ENCODE data around the gene CNOT9. TPM values are rescaled to one million over a fixed set of nuclear protein-coding genes. Genes with fewer than 3 reads are reported as not detected.

The CNOT9 gene
- total RNA-seq, 2 donors from 2014 or later = 12.9 to 17.6 TPM

DNA sequence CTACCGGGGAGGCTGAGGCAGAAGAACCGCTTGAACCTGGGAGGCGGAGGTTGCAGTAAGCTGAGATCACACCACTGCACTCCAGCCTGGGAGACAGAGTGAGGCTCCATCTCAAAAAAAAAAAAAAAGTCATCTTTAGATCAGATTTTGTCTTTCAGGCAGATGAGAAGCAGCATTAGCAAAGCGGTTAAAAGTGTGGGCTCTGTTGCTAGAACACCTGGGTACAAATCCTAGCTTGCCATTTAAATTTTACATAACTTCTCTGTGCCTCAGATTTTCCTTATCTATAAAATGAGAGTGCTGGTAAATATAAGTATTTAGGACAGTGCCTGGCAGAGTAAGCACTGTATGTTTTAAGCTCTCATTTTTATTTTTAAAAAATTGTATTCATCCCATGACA lies 8.2 kb downstream of the CNOT9 start:
- intact Hi-C loops (cut with DNase I) = no loop called here
- 94 to 96% methylated on average over 4 of the region's 4 CpGs for WGBS, 2 donors
- TF ChIP-seq, protein P1, sequence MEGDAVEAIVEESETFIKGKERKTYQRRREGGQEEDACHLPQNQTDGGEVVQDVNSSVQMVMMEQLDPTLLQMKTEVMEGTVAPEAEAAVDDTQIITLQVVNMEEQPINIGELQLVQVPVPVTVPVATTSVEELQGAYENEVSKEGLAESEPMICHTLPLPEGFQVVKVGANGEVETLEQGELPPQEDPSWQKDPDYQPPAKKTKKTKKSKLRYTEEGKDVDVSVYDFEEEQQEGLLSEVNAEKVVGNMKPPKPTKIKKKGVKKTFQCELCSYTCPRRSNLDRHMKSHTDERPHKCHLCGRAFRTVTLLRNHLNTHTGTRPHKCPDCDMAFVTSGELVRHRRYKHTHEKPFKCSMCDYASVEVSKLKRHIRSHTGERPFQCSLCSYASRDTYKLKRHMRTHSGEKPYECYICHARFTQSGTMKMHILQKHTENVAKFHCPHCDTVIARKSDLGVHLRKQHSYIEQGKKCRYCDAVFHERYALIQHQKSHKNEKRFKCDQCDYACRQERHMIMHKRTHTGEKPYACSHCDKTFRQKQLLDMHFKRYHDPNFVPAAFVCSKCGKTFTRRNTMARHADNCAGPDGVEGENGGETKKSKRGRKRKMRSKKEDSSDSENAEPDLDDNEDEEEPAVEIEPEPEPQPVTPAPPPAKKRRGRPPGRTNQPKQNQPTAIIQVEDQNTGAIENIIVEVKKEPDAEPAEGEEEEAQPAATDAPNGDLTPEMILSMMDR (IDR thresholded peaks at IDR 0.05) = no peak
- no peak for TF ChIP-seq POLR2A (IDR thresholded peaks at IDR 0.05)
- Histone ChIP-seq H3K27ac (no peak overlapping the region), H3K36me3 (replicated peaks in 1 of 2; ENCODE audit: insufficient read depth in 1 of 2, low read depth in 2 of 2) (peaks cover 0 to 6% of the 10 kb centered on the region in 2 donors), H3K27me3 (no peaks in the 10 kb centered on the region), H3K4me3 (no peak overlapping the region), H3K4me1 (peaks cover 6% of the 10 kb centered on the region), H3K9me3 (no peaks in the 10 kb centered on the region)
- ATAC-seq (no peak), DNase-seq (no peak)

DNA sequence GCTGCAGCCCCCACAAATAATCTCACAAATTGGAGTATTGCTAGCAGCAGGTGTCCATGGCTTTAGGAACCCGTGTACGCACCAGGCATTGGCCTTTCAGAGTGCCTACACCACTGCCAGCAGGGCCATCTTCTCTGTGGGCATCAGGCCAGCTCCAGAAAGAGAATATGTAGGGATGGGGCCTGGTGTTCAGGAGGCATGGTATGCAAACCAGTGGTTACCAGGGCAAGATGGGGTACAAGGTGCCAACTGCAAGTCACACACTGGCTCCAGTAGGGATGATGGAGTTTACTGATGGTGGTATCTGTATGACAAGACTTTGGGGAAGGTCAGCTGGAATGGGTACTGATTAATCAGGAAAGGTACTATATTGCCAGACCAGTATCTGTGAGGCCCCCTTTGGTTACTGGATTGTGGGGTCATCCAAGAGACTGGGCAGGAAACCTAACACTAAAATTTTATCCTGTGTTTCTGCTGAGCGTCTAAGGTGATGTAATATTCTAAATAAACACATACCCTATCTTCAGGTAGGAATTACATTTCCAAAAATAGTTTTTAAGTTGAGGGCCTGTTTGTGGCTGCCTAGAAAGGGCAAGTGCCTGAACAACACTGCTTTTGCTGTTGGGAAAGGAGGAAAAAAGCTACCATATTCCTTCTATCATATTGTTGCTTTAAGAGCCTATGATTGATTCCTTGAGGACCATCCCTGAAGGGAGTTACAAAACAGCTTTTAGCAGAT lies 9.0 kb downstream of the CNOT9 start:
- H3K9me3 ChIP-seq = no peaks in the 10 kb centered on the region
- no peak overlapping the region for H3K27ac ChIP-seq
- DNase-seq = no peak
- H3K4me1 ChIP-seq = peaks cover 6% of the 10 kb centered on the region
- H3K27me3 ChIP-seq = no peaks in the 10 kb centered on the region
- no peak for ATAC-seq
- H3K36me3 ChIP-seq (replicated peaks in 1 of 2; ENCODE audit: insufficient read depth in 1 of 2, low read depth in 2 of 2) = peaks cover 0 to 4% of the 10 kb centered on the region in 2 donors
- TF ChIP-seq, protein P1 (IDR thresholded peaks at IDR 0.05) = no peak
- no peak for TF ChIP-seq POLR2A (IDR thresholded peaks at IDR 0.05)
- intact Hi-C loops (cut with DNase I) = no loop called here
- 81 to 83% methylated on average over 3 of the region's 3 CpGs for WGBS, 2 donors
- no peak overlapping the region for H3K4me3 ChIP-seq

DNA sequence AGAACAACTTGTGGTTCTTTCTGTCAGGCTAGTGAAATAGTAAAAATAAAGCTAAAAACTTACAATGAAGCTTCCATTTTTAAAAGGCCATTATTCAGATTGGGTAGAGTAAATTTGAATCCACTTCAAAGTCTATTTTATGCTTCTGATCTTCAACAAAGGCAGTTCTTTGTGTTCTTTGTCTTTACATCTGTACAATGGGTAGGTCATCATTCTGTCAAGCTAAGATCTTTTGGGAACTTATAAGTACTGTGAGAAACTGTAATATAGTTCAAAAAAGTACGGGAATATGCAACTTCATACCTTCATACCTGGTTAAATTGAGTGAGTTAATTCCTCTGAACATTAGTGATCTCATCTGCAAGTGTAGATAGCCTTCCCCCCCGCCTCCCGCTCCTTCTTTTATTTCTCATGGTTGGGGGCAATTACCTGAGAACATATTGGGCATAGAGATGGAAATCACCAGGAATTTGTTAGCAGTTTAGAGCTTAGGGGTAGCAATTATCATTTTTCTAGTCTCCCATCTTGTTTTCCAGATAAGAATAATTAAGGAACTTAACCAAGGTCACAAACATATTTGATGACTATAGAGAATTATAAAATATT lies 9.7 kb downstream of the CNOT9 start:
- 95 to 100% methylated on average over 3 of the region's 3 CpGs for WGBS, 2 donors
- intact Hi-C loops (cut with DNase I) = no loop called here
- ATAC-seq = no peak
- no peak for DNase-seq
- Histone ChIP-seq H3K4me3 (no peak overlapping the region), H3K27ac (no peak overlapping the region), H3K4me1 (peaks cover 6% of the 10 kb centered on the region), H3K27me3 (no peaks in the 10 kb centered on the region), H3K36me3 (replicated peaks in 1 of 2; ENCODE audit: insufficient read depth in 1 of 2, low read depth in 2 of 2) (peaks cover 0 to 4% of the 10 kb centered on the region in 2 donors), H3K9me3 (no peaks in the 10 kb centered on the region)
- no peak for TF ChIP-seq POLR2A (IDR thresholded peaks at IDR 0.05)
- TF ChIP-seq, protein P1 (IDR thresholded peaks at IDR 0.05) = no peak

DNA sequence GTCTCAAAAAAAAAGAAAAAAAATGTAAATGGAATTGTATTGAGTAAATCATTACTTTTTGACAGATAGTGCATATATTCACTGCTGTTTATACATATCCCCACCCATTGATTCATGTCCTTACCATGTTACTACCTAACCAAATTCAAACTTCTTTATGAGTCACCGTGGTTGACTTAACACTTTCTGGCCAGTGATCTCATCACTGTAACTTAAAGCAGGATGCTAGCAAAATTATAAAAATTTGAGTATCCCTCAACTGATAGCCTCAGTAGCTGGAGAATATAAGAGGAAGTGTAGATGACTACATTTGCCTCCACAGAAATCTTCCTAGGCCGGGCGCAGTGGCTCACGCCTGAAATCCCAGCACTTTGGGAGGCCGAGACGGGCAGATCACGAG lies 13.4 kb downstream of the CNOT9 start:
- no peak for ATAC-seq
- intact Hi-C loops (cut with DNase I) = no loop called here
- Histone ChIP-seq H3K36me3 (replicated peaks in 1 of 2; ENCODE audit: insufficient read depth in 1 of 2, low read depth in 2 of 2) (peaks cover 7 to 17% of the 10 kb centered on the region in 2 donors), H3K4me3 (no peak overlapping the region), H3K27me3 (no peaks in the 10 kb centered on the region), H3K4me1 (peaks cover 6% of the 10 kb centered on the region), H3K27ac (no peak overlapping the region), H3K9me3 (no peaks in the 10 kb centered on the region)
- 92 to 95% methylated on average over 7 of the region's 7 CpGs for WGBS, 2 donors
- DNase-seq = no peak
- TF ChIP-seq, protein P1 (IDR thresholded peaks at IDR 0.05) = no peak
- TF ChIP-seq POLR2A (IDR thresholded peaks at IDR 0.05) = no peak

Measured in body of pancreas (tissue), 4 donors.